ENCODE results near the gene PDCD1LG2. TPM values are rescaled to one million over a fixed set of nuclear protein-coding genes. Genes with fewer than 3 reads are reported as not detected.

PDCD1LG2 gene
- total RNA-seq, 1 donor from 2014 or later, result 1.7 TPM

GRCh38 chr9:5568868-5569267 is 58.5 kb downstream of the PDCD1LG2 start:
- H3K4me1 Mint-ChIP-seq (ENCODE audit: unreplicated experiment), result no peaks in the 10 kb centered on the region
- H3K4me3 Mint-ChIP-seq (ENCODE audit: unreplicated experiment), result no peak overlapping the region
- no peak for TF ChIP-seq CTCF (IDR thresholded peaks at IDR 0.05)
- H3K27me3 Mint-ChIP-seq (ENCODE audit: unreplicated experiment), result no peaks in the 10 kb centered on the region
- no peak for DNase-seq (ENCODE audit: extremely low spot score, unreplicated experiment)
- H3K36me3 Mint-ChIP-seq (ENCODE audit: unreplicated experiment), result no peaks in the 10 kb centered on the region
- no peak overlapping the region for H3K27ac Mint-ChIP-seq (ENCODE audit: unreplicated experiment)
- no peaks in the 10 kb centered on the region for H3K9me3 Mint-ChIP-seq (ENCODE audit: unreplicated experiment)

GRCh38 chr9:5569409-5569808 is 59.1 kb downstream of the PDCD1LG2 start:
- H3K27ac Mint-ChIP-seq (ENCODE audit: unreplicated experiment), result no peak overlapping the region
- no peak overlapping the region for H3K4me3 Mint-ChIP-seq (ENCODE audit: unreplicated experiment)
- no peaks in the 10 kb centered on the region for H3K4me1 Mint-ChIP-seq (ENCODE audit: unreplicated experiment)
- no peaks in the 10 kb centered on the region for H3K36me3 Mint-ChIP-seq (ENCODE audit: unreplicated experiment)
- no peak for DNase-seq (ENCODE audit: extremely low spot score, unreplicated experiment)
- H3K27me3 Mint-ChIP-seq (ENCODE audit: unreplicated experiment), result no peaks in the 10 kb centered on the region
- no peak for TF ChIP-seq CTCF (IDR thresholded peaks at IDR 0.05)
- no peaks in the 10 kb centered on the region for H3K9me3 Mint-ChIP-seq (ENCODE audit: unreplicated experiment)

- Mint-ChIP-seq H3K36me3 (ENCODE audit: unreplicated experiment) (no peaks in the 10 kb centered on the region), H3K27ac (ENCODE audit: unreplicated experiment) (no peak overlapping the region), H3K4me1 (ENCODE audit: unreplicated experiment) (no peaks in the 10 kb centered on the region), H3K27me3 (ENCODE audit: unreplicated experiment) (no peaks in the 10 kb centered on the region), H3K4me3 (ENCODE audit: unreplicated experiment) (no peak overlapping the region), H3K9me3 (ENCODE audit: unreplicated experiment) (no peaks in the 10 kb centered on the region)
- DNase-seq (ENCODE audit: extremely low spot score, unreplicated experiment), result no peak
- no peak for TF ChIP-seq CTCF (IDR thresholded peaks at IDR 0.05)
Observed at GRCh38 chr9:5569891-5570290, 59.6 kb downstream of the PDCD1LG2 start.

- Mint-ChIP-seq H3K9me3 (ENCODE audit: unreplicated experiment) (no peaks in the 10 kb centered on the region), H3K4me3 (ENCODE audit: unreplicated experiment) (no peak overlapping the region), H3K27ac (ENCODE audit: unreplicated experiment) (no peak overlapping the region), H3K36me3 (ENCODE audit: unreplicated experiment) (no peaks in the 10 kb centered on the region), H3K4me1 (ENCODE audit: unreplicated experiment) (no peaks in the 10 kb centered on the region), H3K27me3 (ENCODE audit: unreplicated experiment) (no peaks in the 10 kb centered on the region)
- no peak for TF ChIP-seq CTCF (IDR thresholded peaks at IDR 0.05)
- no peak for DNase-seq (ENCODE audit: extremely low spot score, unreplicated experiment)
Observed at GRCh38 chr9:5571629-5572232, 61.4 kb downstream of the PDCD1LG2 start.

GRCh38 chr9:5574097-5574496 is 63.8 kb downstream of the PDCD1LG2 start:
- no peaks in the 10 kb centered on the region for H3K4me1 Mint-ChIP-seq (ENCODE audit: unreplicated experiment)
- no peak for TF ChIP-seq CTCF (IDR thresholded peaks at IDR 0.05)
- H3K27me3 Mint-ChIP-seq (ENCODE audit: unreplicated experiment), result no peaks in the 10 kb centered on the region
- DNase-seq (ENCODE audit: extremely low spot score, unreplicated experiment), result no peak
- no peak overlapping the region for H3K27ac Mint-ChIP-seq (ENCODE audit: unreplicated experiment)
- H3K9me3 Mint-ChIP-seq (ENCODE audit: unreplicated experiment), result no peaks in the 10 kb centered on the region
- no peak overlapping the region for H3K4me3 Mint-ChIP-seq (ENCODE audit: unreplicated experiment)
- no peaks in the 10 kb centered on the region for H3K36me3 Mint-ChIP-seq (ENCODE audit: unreplicated experiment)
